Erythroblast (primary cell): ENCODE measurements around the gene LANCL2.
"Not testable (repeated sequence)": the region's sequence is repeated elsewhere in the genome, so short reads cannot be mapped to it uniquely, and the experiment has no call there.

Source experiments
- DNase-seq, 2 experiments: peaks; one replicate each; lab custom pipeline; 2025; lab: John Stamatoyannopoulos, UW
- GATA1 ChIP-seq: IDR thresholded peaks from 2 replicates; pipeline ENCODE4 v1.6.1; 2011; ENCODE audit warnings: low read depth, mild to moderate bottlenecking, control low read depth, low read length, moderate library complexity
- POLR2A ChIP-seq: IDR thresholded peaks from 2 replicates; pipeline ENCODE4 v1.6.1; 2011; ENCODE audit warnings: mild to moderate bottlenecking, low read length

Gene LANCL2

DNA sequence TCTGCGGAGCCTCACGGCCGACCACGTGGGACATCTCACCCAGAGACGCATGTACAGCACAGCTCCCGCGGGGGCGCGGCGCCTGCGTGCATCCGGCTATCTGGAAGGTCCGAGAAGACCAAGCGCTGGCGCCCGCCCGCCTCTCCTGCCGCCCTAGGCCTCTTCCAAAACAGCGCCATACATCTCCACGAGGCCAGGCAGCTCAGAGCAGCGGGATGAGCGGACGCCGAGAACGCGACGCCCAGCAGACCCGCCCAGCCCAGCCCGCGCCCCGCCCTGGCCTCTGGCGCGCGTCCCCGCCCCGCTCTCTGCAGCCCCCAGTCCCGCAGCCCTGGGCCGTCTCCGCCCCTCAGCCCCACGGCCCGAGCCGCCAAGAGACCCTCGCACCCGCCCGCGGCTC is 20.3 kb upstream of the LANCL2 start:
- TF ChIP-seq GATA1 (no peak), POLR2A (no peak)

DNA sequence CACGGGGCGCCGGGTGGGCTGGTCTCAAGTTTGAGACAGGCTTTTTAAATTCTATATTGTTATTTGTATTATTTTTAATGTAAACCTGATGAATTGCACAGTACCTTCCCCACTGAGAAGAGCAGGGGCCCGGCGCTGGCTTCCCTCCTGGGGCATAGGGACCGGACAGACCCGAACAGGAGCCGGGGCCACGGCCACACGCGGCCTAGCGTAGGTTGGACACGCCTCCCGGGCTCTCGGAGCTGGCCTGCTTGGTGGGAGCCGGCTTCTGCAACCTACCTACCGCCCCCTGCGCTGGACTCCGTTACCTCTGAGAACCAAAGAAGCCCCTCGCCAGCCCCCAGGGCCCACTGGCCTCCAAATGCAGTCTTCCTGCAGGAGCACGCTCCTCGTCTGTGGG is 19.8 kb upstream of the LANCL2 start:
- TF ChIP-seq POLR2A: no peak
- TF ChIP-seq GATA1: no peak
- no peak for DNase-seq

More for the DNA sequence above, 20.3 kb upstream of the LANCL2 start:
- no peak for DNase-seq

DNA sequence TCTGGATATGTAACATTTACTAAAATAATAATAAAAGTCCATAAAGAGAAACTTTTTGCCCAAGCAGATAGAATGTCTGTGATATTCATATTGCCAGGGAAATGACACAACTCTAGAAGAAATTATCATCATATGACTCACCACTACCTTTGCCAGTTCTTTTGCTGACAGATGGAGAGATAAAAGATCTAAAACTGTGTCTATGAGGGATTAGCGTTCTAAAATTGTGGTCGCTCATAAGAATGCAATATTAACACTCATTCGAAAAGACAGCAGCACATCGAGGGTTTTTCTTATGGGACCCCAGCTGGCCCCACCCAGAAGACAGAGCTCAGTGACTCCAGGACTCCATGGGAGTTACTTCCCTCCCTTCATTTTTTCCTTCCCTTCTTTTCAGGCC is 16.6 kb upstream of the LANCL2 start:
- TF ChIP-seq POLR2A: no peak
- no peak for TF ChIP-seq GATA1
- no peak for DNase-seq

DNA sequence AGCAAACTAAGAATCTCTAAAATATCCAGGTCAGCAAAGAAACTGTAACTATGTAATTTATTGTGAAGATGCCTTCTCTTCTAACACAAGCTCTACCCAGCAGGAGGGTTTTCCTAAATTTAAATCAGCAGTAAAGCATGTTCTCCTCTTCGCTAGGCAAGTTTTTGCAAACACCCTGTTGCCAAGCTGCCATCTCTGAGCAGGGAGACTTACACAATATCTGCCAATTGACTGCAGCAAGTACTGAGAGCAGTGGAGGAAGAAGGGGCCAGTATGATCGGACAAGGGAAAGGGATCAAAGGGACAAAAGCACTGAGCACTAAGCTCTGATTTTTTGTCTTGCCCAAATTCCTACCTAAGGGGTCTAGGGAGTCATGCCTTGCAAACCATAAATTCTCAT is 16.0 kb upstream of the LANCL2 start:
- TF ChIP-seq POLR2A (no peak), GATA1 (no peak)
- DNase-seq: no peak

DNA sequence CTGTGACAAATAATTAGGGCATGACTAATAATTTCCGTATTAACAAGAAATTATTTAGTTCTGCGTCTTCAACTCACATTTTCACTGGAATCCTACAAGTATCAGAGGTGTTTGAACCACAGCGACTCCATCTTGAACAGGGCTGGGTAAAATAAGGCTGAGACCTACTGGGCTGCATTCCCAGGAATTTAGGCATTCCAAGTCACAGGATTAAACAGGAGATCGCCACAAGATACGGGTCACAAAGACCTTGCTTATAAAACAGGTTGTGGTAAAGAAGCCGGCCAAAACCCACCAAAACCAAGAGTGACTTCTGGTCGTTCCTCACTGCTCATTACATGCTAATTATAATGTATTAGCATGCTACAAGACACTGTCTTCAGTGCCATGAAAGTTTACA is 14.9 kb upstream of the LANCL2 start:
- TF ChIP-seq GATA1: no peak
- no peak for TF ChIP-seq POLR2A
- DNase-seq: no peak

DNA sequence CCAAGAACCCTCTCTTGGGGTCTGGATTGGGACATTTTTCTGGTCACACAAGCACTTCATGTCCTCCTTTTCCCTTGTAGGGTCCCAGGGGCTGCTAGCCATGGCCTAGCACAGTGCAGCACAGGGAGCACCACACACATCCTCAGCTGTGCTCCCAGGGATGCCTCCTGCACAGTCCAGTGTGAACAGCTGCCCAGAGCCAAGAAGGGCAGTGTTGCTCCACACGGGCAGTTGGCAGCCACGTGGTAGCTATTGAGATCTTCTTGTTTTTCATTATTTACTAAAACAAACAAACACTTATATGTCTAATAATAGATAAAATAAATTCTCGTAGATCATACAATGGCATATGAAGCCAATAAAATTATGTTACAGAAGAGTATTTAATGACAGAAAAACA is 13.9 kb upstream of the LANCL2 start:
- no peak for TF ChIP-seq GATA1
- TF ChIP-seq POLR2A: no peak
- DNase-seq: no peak

DNA sequence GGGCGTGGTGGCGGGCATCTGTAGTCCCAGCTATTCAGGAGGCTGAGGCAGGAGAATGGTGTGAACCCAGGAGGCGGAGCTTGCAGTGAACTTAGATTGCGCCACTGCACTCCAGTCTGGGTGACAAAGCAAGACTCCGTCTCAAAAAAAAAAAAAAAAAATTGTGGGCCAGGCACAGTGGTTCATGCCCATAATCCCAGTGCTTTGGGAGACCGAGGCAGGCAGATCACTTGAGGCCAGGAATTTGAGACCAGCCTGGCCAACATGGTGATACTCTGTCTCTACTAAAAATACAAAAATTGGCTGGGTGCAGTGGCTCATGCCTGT is 12.2 kb upstream of the LANCL2 start:
- DNase-seq: not testable (repeated sequence)

DNA sequence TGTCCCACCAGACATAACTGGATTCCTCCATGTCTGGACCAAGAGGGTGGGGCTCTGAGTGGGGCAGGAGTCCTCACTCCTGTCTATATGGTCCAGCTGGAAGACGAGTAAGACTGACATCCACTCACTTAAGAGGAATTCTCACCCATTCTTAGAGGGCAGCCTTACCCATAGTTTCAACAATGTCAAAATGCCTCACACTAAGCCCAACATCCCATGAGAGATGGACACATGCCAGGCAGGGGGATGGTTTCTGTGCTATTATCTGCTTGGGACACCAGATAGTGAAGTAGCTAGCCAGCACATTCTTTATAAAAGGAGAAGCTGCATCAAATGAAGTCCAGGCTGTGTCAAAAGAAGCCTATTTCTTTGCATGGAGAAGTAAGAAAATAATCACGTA is 4.7 kb upstream of the LANCL2 start:
- TF ChIP-seq GATA1: no peak
- peak in 1 of 2 experiments; percentile 25 for DNase-seq

DNA sequence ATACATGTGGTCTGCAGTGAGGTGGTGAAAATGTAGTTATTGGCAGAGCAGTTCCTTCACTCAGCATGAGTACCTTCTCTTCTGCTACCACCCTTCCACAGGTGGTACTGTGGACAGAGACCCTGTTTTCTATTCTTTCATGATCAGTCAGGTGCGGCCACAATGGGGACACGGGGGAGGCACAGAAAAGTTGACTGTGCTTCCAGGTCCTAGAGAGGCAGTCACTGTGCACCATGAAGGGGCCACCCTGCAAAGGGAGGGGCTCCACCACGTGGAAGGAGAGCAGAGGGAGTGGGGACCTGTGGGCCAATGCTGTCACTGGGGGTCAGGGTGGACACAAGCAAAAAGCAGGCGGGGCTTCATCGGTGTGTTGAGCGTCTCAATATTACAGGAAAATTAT is 3.6 kb upstream of the LANCL2 start:
- no peak for DNase-seq
- TF ChIP-seq GATA1 (no peak), POLR2A (no peak)

DNA sequence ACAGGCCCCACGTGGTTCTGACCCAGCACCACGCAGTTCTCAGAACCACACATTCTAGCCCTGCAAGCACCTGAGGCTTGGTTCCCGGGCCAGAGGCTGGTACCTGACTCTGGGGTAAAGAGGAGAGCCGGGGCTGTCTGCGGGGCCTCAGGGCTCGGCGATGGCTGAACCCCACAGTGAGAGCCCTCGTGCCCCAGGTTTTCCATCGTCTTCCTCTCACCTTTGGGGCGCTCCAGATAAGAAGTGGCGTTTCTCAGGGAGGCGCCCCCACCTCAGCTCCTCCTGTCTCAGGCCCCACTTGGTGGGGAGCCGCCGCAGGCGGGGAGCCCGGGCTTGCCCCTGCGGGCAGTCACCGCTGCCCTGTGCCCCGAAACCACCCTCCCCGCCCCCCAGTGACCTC is 2.2 kb upstream of the LANCL2 start:
- no peak for DNase-seq
- no peak for TF ChIP-seq GATA1
- no peak for TF ChIP-seq POLR2A

DNA sequence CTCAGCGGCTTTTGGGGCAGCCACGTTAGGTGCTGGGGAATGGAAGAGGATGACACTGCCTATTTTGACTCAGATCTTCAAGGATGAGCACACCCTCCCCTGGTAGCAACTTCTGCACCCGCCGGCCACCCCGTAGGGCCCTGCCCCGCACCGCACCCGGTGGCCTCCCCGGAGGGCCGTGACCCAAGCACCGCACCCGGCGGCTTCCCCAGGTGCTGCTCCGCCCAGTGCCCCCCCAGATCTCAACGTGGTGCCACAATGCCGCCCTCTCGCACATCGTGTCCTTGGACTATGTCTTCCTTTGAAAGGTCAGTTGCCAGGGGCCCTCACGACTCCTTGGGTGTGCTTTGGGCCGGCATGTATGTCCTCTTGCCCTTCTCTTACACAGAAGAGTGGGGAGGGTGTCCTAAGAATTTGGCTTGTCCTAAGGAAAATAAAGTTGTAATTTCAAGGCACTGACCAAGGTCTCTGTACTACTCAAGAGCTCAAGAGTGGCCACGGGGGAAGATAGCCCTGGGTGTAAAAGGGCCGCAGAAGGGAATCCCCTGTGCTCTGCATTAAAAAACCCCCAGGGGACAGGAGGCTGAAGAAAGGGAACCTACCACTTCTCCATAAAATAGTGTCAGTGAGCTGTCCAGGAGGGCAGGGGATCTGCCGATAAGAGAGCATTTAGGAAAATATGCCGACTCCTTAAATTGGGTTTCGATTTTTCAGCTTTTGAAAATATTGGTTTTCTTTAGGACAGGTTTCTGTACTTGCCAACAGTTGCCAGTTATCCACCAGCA is 1.6 kb upstream of the LANCL2 start:
- TF ChIP-seq GATA1 (no peak), POLR2A (no peak)
- DNase-seq: no peak

DNA sequence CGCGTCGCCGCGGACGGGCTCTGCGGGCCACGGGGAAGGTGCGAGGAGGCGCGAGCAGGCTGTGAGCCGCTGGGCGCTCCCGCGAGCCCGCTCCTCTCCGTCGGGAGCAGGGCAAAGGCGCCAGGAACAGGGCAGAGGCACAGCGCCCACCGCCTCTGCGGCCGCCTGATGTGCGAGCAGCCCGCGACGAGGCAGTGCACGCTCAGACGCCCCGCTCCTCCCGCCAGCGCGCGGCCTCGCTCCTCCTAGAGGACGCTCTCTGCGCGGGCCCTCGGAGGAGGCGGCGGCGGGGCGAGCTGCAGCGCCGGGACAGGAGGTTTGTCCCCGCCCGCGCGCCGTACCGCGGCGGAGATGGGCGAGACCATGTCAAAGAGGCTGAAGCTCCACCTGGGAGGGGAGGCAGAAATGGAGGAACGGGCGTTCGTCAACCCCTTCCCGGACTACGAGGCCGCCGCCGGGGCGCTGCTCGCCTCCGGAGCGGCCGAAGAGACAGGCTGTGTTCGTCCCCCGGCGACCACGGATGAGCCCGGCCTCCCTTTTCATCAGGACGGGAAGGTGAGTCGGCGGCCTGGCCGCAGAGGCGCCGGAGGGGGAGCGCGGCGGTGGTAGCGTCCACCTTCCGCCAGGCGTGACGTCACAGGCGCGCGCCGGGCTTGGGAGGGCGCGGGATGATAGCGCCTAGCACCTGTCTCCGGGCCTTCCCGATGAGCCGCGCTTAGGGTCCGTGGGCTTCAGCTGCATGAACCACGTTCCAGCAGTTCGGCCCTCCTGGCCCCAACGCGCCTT is 731 bp downstream of the LANCL2 start:
- no peak for TF ChIP-seq GATA1
- TF ChIP-seq POLR2A: peak; percentile 93
- DNase-seq: peak; percentile 98

DNA sequence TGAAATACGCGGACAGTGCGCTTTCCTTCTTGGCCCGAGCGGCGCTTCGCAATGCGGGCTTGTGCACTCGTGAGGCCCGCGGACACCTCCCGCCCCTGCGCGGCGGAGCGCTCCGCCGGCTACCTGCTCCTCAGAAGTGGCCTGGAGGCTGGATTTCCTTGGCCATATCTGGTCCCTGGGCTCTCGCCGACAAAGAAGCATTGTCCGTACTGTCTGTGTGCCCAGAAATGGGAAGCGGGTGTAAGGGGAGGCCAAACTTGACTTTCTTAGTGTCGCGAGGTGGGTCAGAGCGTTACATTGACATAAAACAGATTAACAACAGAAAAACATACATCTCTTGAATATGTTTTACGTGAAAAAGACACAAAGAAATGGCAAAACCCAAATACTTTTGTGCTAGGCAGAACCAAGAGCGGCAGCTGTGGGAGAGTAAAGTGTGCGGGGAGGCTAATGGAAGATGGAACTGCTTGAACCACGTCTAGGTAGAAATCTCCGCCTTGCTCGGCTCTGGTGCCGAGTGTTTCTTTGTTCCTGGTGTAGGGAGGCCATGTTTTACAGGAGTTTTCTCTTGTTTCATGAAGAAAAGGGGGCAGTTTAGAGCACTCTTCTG is 1.4 kb downstream of the LANCL2 start:
- peak; percentile 71 to 80 for DNase-seq
- TF ChIP-seq POLR2A (peak; percentile 63), GATA1 (no peak)

DNA sequence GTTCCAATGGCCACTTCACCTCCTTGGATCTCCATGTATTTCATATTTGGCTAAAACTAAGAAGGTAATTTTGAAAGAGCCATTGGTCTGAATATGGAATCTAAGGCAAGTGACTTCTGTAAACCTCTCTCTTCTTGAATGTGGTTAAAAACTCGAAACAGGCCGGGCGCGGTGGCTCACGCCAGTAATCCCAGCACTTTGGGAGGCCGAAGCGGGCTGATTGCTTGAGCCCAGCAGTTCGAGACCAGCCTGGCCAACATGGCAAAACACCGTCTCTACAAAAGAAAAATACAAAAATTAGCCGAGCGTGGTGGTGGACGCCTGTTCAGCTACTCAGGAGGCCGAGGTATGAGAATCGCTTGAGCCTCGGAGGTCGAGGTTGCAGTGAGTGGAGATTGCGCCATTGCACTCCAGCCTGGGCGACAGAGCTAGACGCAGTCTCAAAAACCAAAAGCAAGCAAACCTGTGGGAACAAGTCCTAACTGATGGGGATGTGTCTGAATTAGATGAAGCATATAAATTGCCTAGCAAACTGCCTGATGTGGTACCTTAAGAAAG is 2.2 kb downstream of the LANCL2 start:
- TF ChIP-seq POLR2A (no peak), GATA1 (no peak)
- no peak for DNase-seq
